GM18909 (cell line): ENCODE results near the gene HMGN5.
A peak's percentile ranks its signal among the peaks of the same experiment; 100 is the strongest.

Experiments used
- ATAC-seq: cut with Tn5 transposase; IDR thresholded peaks from one replicate; pipeline ENCODE4 v1.9.1; 2021; ENCODE audit warnings: mild to moderate bottlenecking; ENCODE audit not compliant: unreplicated experiment, poor library complexity

HMGN5 gene

DNA sequence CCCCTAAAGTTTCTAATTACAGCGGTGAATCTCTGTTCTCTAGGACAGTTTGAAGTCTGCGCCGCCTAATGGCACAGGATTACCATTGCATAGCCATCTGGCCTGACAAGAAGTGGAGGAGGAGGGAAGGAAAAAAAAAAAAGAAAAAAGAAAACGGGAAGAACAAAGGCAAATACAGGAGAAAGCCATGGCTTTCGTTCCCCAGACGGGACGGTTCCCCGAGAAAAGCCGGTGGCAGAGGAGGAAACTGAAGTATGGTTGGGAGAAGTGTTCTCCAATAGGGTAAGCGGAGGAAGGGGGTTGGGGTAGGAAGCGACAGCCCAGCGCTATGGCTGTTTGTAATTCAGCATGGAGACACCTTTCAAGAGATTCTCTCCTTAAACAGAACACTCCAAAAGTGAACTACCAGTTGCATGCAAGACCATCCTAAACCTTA is 80.8 kb downstream of the HMGN5 start:
- ATAC-seq: peak; percentile 62

DNA sequence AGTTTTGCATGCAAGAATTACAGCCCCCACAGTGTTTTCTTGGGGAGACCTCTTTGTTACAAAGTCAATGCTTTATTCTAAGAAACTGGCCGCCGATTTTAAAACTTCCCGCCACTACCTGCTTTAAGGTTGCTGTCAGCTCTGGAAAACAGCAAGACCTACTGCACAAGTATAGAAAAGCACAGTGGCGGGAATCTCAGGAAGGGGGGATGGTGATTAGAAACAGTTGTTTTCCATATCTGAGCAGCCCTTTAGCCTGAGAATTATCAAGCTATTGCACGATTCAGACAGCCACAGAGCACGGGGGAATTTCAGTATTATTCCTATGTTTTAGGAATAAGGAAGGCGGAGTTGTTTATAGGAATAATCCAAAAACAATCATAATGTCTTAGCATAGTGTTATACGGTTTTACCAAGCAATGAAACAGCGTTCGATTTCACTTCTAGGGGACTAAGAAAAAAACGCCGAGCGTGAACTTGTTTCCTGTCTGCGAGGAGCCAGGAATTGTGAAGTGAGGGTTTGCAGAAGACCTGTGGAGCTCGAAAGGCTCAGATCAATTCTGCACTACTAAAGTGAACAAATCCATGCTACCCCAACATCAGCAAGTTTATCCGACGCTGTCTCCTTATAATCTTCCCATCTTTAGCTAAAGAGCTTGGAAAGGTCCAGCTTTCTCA is 81.3 kb downstream of the HMGN5 start:
- peak; percentile 34 for ATAC-seq

DNA sequence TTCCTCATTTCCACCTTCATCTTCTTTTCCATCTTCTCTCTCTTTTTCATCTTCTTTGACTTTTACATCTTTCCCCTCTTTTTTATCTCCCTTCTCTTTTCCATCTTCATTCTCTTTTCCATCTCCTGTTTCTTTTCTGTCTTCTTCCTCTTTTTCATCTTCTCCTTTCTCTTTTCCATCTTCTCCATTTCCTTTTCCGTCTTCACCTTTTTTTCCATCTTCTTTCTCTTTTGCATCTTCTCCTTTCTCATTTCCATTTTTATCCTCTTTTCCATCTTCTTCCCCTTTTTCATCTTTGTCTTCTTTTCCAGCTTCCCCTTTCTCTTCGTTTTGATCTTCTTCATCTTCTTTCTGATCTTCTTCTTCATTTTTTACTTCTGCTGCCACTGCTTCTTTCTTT is 87.0 kb downstream of the HMGN5 start:
- no peak for ATAC-seq

DNA sequence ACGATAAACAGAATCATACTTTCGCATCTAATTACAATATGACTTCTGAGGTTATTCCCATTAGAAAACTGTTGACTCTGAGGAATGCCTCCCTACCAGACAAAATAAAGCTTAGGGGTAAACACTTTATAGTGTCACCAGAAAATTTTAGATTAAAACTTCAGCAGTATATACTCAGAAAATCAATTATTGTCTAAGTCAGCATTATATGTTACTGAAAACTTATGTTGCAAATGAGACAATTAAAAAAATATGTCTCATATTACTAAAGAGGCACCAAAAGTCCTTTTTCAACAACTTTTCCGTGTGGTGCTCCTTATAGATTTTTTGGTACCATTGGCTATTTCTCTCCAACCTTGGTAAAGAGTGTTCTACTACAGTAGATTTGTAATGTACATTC is 91.4 kb downstream of the HMGN5 start:
- no peak for ATAC-seq

DNA sequence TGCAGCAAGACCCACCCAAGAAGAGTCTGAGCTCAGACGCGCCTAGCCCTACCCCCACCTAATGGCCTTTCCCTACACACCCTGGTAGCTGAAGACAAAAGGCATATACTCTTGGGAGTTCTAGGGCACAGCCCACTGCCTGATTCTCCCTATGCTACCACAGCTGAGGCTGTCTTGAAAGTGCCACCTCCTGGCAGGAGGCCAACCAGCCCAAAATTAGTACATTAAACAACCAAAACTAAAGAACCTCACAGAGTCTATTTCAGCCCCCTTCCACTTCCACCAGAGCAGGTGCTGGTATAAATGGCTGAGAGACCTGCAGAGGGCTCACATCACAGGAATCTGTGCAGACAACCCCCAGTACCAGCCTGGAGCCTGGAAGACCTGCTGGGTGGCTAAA is 119.1 kb downstream of the HMGN5 start:
- no peak for ATAC-seq
